Suprapubic skin (tissue), 3 donors: ENCODE measurements around the gene TBC1D20.
"Not testable (repeated sequence)": the region's sequence is repeated elsewhere in the genome, so short reads cannot be mapped to it uniquely, and the experiment has no call there.

Experiments used
- POLR2AphosphoS5 ChIP-seq, 3 donors: sonication (generic); formaldehyde crosslinking; IDR thresholded peaks; one replicate each; pipeline ENCODE4 v1.6.1; 2017; ENCODE audit warnings: antibody characterized with exemption in 3 of 3
- TF ChIP-seq, protein P1 (sequence below), 2 donors: fragments of 200-600 bp in 1 of 2; fragments of 450-650 bp in 1 of 2; sonication (generic) in 1 of 2; IDR thresholded peaks; one replicate each; pipeline ENCODE4 v1.5.1; 2016 to 2019; ENCODE audit warnings: antibody characterized with exemption in 2 of 2, mild to moderate bottlenecking in 1 of 2, moderate library complexity in 1 of 2

DNA sequence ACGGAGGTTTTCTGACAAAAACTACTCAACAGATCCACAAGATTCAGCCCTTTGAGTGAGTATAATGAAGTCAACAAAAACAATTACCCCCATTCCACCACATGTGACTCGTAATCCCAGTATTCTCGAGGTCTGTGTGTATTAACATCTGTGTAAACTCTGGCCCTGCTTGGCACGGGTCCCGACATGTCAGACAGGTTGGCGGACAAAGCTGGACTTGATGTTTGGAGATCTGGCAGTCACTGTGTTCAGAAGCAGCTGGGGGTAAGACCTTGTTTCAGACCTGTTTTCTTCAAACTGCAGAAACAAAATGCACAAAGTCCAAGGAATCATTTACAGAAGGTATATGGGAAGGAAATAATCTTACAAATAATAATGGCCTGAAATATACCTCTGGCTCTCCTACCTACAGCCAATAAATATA, 46.0 kb upstream of the TBC1D20 start:
- not testable (repeated sequence) for TF ChIP-seq POLR2AphosphoS5 (IDR thresholded peaks at IDR 0.05)
- TF ChIP-seq, protein P1, sequence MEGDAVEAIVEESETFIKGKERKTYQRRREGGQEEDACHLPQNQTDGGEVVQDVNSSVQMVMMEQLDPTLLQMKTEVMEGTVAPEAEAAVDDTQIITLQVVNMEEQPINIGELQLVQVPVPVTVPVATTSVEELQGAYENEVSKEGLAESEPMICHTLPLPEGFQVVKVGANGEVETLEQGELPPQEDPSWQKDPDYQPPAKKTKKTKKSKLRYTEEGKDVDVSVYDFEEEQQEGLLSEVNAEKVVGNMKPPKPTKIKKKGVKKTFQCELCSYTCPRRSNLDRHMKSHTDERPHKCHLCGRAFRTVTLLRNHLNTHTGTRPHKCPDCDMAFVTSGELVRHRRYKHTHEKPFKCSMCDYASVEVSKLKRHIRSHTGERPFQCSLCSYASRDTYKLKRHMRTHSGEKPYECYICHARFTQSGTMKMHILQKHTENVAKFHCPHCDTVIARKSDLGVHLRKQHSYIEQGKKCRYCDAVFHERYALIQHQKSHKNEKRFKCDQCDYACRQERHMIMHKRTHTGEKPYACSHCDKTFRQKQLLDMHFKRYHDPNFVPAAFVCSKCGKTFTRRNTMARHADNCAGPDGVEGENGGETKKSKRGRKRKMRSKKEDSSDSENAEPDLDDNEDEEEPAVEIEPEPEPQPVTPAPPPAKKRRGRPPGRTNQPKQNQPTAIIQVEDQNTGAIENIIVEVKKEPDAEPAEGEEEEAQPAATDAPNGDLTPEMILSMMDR (IDR thresholded peaks at IDR 0.05): not testable (repeated sequence)
